Measurements from ENCODE around the gene PPP1R12B.

- TF ChIP-seq CTCF (IDR thresholded peaks at IDR 0.05; ENCODE audit: poor library complexity) (no peak), EZH2 (IDR thresholded peaks at IDR 0.05; ENCODE audit: borderline replicate concordance) (no peak)
Measured at GRCh38 chr1:202348509-202349205, at the start of gene PPP1R12B.
